HEK293 (cell line): Measurements from ENCODE around the gene KLHL18.

Source experiments
- BCL11A ChIP-seq: fragments of 450-650 bp; formaldehyde crosslinking; IDR thresholded peaks from 2 replicates; pipeline ENCODE4 v1.5.1; 2016; ENCODE audit warnings: low read depth, missing biosample characterization, missing genetic modification characterization
- GFI1B ChIP-seq: fragments of 450-650 bp; formaldehyde crosslinking; IDR thresholded peaks from 2 replicates; pipeline ENCODE4 v1.5.1; 2016; ENCODE audit warnings: missing biosample characterization, missing genetic modification characterization
- GLIS1 ChIP-seq: fragments of 450-650 bp; formaldehyde crosslinking; IDR thresholded peaks from 2 replicates; pipeline ENCODE4 v1.5.1; 2016; ENCODE audit warnings: missing biosample characterization, missing genetic modification characterization
- HOXC10 ChIP-seq: sonication (generic); formaldehyde crosslinking; IDR thresholded peaks from 2 replicates; pipeline ENCODE4 v1.8.1; 2023; ENCODE audit warnings: mild to moderate bottlenecking, missing genetic modification reagents
- KLF1 ChIP-seq: fragments of 450-650 bp; formaldehyde crosslinking; IDR thresholded peaks from 2 replicates; pipeline ENCODE4 v1.5.1; 2016; ENCODE audit warnings: missing biosample characterization, missing genetic modification characterization
- PRDM1 ChIP-seq: fragments of 450-650 bp; formaldehyde crosslinking; IDR thresholded peaks from 2 replicates; pipeline ENCODE4; 2016; ENCODE audit warnings: missing biosample characterization, missing genetic modification characterization
- SCRT2 ChIP-seq: fragments of 450-650 bp; formaldehyde crosslinking; IDR thresholded peaks from 2 replicates; pipeline ENCODE4 v1.5.1; 2016; ENCODE audit warnings: missing biosample characterization, missing genetic modification characterization
- YY1 ChIP-seq: fragments of 450-650 bp; formaldehyde crosslinking; IDR thresholded peaks from 2 replicates; pipeline ENCODE4 v1.5.1; 2018; ENCODE audit warnings: missing biosample characterization, missing genetic modification characterization
- ZBTB17 ChIP-seq: fragments of 450-650 bp; formaldehyde crosslinking; IDR thresholded peaks from 2 replicates; pipeline ENCODE4 v1.5.1; 2016; ENCODE audit warnings: missing biosample characterization, missing genetic modification characterization
- ZEB2 ChIP-seq: fragments of 450-650 bp; formaldehyde crosslinking; IDR thresholded peaks from 2 replicates; pipeline ENCODE4 v1.5.1; 2016; ENCODE audit warnings: missing biosample characterization, missing genetic modification characterization
- ZFP41 ChIP-seq: fragments of 450-650 bp; formaldehyde crosslinking; IDR thresholded peaks from 2 replicates; pipeline ENCODE4 v1.5.1; 2016; ENCODE audit warnings: missing biosample characterization, missing genetic modification characterization, borderline replicate concordance
- ZNF10 ChIP-seq: fragments of 450-650 bp; formaldehyde crosslinking; IDR thresholded peaks from 2 replicates; pipeline ENCODE4 v1.5.1; 2017; ENCODE audit warnings: missing biosample characterization, missing genetic modification characterization
- ZNF121 ChIP-seq: fragments of 450-650 bp; formaldehyde crosslinking; IDR thresholded peaks from 2 replicates; pipeline ENCODE4 v1.5.1; 2016; ENCODE audit warnings: missing biosample characterization, missing genetic modification characterization
- ZNF146 ChIP-seq: fragments of 450-650 bp; formaldehyde crosslinking; IDR thresholded peaks from 2 replicates; pipeline ENCODE4 v1.5.1; 2016; ENCODE audit warnings: missing biosample characterization, missing genetic modification characterization
- ZNF174 ChIP-seq: fragments of 450-650 bp; formaldehyde crosslinking; IDR thresholded peaks from 2 replicates; pipeline ENCODE4 v1.5.0; 2017; ENCODE audit warnings: missing biosample characterization, mild to moderate bottlenecking, missing genetic modification characterization
- ZNF2 ChIP-seq: fragments of 450-650 bp; formaldehyde crosslinking; IDR thresholded peaks from 2 replicates; pipeline ENCODE4 v1.5.1; 2016; ENCODE audit warnings: missing biosample characterization, missing genetic modification characterization
- ZNF223 ChIP-seq: fragments of 450-650 bp; formaldehyde crosslinking; IDR thresholded peaks from 2 replicates; pipeline ENCODE4 v1.5.1; 2016; ENCODE audit warnings: missing biosample characterization, missing genetic modification characterization
- ZNF302 ChIP-seq: fragments of 450-650 bp; formaldehyde crosslinking; IDR thresholded peaks from 2 replicates; pipeline ENCODE4 v1.5.1; 2016; ENCODE audit warnings: missing biosample characterization, missing genetic modification characterization, low read depth
- ZNF350 ChIP-seq: fragments of 450-650 bp; formaldehyde crosslinking; IDR thresholded peaks from 2 replicates; pipeline ENCODE4 v1.5.0; 2017; ENCODE audit warnings: missing biosample characterization, mild to moderate bottlenecking, missing genetic modification characterization
- ZNF48 ChIP-seq: fragments of 450-650 bp; formaldehyde crosslinking; IDR thresholded peaks from 2 replicates; pipeline ENCODE4 v1.5.1; 2016; ENCODE audit warnings: missing biosample characterization, missing genetic modification characterization
- ZNF501 ChIP-seq: fragments of 450-650 bp; formaldehyde crosslinking; IDR thresholded peaks from 2 replicates; pipeline ENCODE4 v1.5.1; 2016; ENCODE audit warnings: missing biosample characterization, missing genetic modification characterization
- ZNF510 ChIP-seq: fragments of 450-650 bp; formaldehyde crosslinking; IDR thresholded peaks from 2 replicates; pipeline ENCODE4 v1.5.1; 2018; ENCODE audit warnings: mild to moderate bottlenecking, missing genetic modification characterization, missing biosample characterization; ENCODE audit not compliant: insufficient replicate concordance
- ZNF544 ChIP-seq: fragments of 450-650 bp; formaldehyde crosslinking; IDR thresholded peaks from 2 replicates; pipeline ENCODE4 v1.5.0; 2017; ENCODE audit warnings: missing biosample characterization, missing genetic modification characterization
- ZNF561 ChIP-seq: fragments of 450-650 bp; IDR thresholded peaks from 2 replicates; pipeline ENCODE4 v1.5.1; 2018; ENCODE audit warnings: missing biosample characterization, missing genetic modification characterization, borderline replicate concordance
- ZNF571 ChIP-seq: fragments of 450-650 bp; formaldehyde crosslinking; IDR thresholded peaks from 2 replicates; pipeline ENCODE4 v1.5.0; 2017; ENCODE audit warnings: missing biosample characterization, missing genetic modification characterization
- ZNF658 ChIP-seq: fragments of 450-650 bp; formaldehyde crosslinking; IDR thresholded peaks from 2 replicates; pipeline ENCODE4; 2016; ENCODE audit warnings: missing biosample characterization, missing genetic modification characterization
- ZNF677 ChIP-seq: fragments of 450-650 bp; IDR thresholded peaks from 2 replicates; pipeline ENCODE4 v1.5.0; 2018; ENCODE audit warnings: missing biosample characterization, mild to moderate bottlenecking, missing genetic modification characterization, moderate library complexity
- ZNF747 ChIP-seq: fragments of 450-650 bp; formaldehyde crosslinking; IDR thresholded peaks from 2 replicates; pipeline ENCODE4 v1.5.1; 2016; ENCODE audit warnings: missing biosample characterization, missing genetic modification characterization
- ZNF768 ChIP-seq: fragments of 450-650 bp; formaldehyde crosslinking; IDR thresholded peaks from 2 replicates; pipeline ENCODE4 v1.5.1; 2018; ENCODE audit warnings: missing biosample characterization, mild to moderate bottlenecking, missing genetic modification characterization
- ZNF777 ChIP-seq: fragments of 450-650 bp; formaldehyde crosslinking; IDR thresholded peaks from 2 replicates; pipeline ENCODE4 v1.5.1; 2017; ENCODE audit warnings: missing biosample characterization, missing genetic modification characterization, borderline replicate concordance
- ZNF837 ChIP-seq: fragments of 450-650 bp; formaldehyde crosslinking; IDR thresholded peaks from 2 replicates; pipeline ENCODE4 v1.5.1; 2016; ENCODE audit warnings: missing biosample characterization, missing genetic modification characterization
- TF ChIP-seq, protein P1 (sequence below): fragments of 450-650 bp; IDR thresholded peaks from 2 replicates; pipeline ENCODE4 v1.5.1; 2018; ENCODE audit warnings: missing biosample characterization, missing genetic modification characterization
- TF ChIP-seq, protein P2 (sequence below): fragments of 450-650 bp; formaldehyde crosslinking; IDR thresholded peaks from 2 replicates; pipeline ENCODE4 v1.5.1; 2016; ENCODE audit warnings: missing biosample characterization, missing genetic modification characterization
- TF ChIP-seq, protein P3 (sequence below): fragments of 450-650 bp; formaldehyde crosslinking; IDR thresholded peaks from 2 replicates; pipeline ENCODE4 v1.5.1; 2016; ENCODE audit warnings: missing biosample characterization, missing genetic modification characterization
- TF ChIP-seq, protein P4 (sequence below): fragments of 450-650 bp; formaldehyde crosslinking; IDR thresholded peaks from 2 replicates; pipeline ENCODE4 v1.5.1; 2016; ENCODE audit warnings: missing biosample characterization, missing genetic modification characterization

The KLHL18 gene

DNA sequence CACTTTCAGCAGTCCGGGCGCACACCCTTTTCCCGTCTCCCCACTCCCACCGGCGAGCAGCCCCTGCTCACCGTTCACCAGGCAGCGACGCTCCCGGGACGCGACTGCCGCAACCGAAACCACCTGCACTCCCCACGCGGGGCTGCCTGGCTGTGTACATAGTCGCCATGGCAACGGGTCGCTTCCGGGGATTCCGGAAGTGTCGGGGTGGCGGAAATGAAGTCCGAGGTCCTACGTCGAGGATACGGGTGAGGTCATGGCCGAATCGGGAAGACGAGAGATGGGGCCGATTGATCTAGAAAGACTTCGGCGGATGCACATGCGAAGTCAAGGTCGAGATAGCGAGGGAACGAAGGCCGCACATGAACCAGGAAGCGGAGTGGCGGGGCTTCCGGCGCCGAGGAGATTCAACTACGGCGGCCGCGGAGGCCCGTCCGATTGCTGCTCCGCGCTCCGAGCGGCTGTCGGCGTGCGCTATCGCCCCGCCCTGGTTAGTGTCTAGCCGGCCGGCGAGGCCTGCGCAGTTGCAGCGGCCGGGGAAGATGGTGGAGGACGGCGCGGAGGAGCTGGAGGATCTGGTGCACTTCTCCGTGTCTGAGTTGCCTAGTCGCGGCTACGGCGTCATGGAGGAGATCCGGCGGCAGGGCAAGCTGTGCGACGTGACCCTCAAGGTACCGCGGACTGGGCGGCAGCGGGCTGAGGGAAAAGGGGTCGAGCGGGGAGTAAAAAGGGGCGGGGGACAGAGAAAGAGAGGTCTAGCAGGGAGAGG, at the start of gene KLHL18, which contains the start of gene KIF9 (continued):
- no peak for TF ChIP-seq HOXC10 (CRISPR knock-in tag)
- 0 out of 2 replicates have a peak, but pooled peaks have one; percentile 2 for TF ChIP-seq ZNF146 (tag by site-specific recombination)
- no peak for TF ChIP-seq ZNF571 (tag by site-specific recombination)
- no peak for TF ChIP-seq ZNF174 (tag by site-specific recombination)
- no peak for TF ChIP-seq ZNF350
- TF ChIP-seq, protein P1, sequence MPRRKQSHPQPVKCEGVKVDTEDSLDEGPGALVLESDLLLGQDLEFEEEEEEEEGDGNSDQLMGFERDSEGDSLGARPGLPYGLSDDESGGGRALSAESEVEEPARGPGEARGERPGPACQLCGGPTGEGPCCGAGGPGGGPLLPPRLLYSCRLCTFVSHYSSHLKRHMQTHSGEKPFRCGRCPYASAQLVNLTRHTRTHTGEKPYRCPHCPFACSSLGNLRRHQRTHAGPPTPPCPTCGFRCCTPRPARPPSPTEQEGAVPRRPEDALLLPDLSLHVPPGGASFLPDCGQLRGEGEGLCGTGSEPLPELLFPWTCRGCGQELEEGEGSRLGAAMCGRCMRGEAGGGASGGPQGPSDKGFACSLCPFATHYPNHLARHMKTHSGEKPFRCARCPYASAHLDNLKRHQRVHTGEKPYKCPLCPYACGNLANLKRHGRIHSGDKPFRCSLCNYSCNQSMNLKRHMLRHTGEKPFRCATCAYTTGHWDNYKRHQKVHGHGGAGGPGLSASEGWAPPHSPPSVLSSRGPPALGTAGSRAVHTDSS (tag by site-specific recombination), result no peak
- no peak for TF ChIP-seq ZNF223 (tag by site-specific recombination)
- TF ChIP-seq ZNF768 (tag by site-specific recombination), result no peak
- no peak for TF ChIP-seq ZNF48
- peak; percentile 92 for TF ChIP-seq ZEB2 (tag by site-specific recombination)
- TF ChIP-seq ZNF677 (tag by site-specific recombination), result no peak
- 0 out of 2 replicates have a peak, but pooled peaks have one; percentile 13 for TF ChIP-seq KLF1 (tag by site-specific recombination)
- TF ChIP-seq ZNF302 (tag by site-specific recombination), result no peak
- TF ChIP-seq ZNF2 (tag by site-specific recombination), result peak; percentile 75; the same call in 1 of the 2 replicates
- no peak for TF ChIP-seq ZFP41 (tag by site-specific recombination)
- TF ChIP-seq ZNF10 (tag by site-specific recombination), result no peak
- TF ChIP-seq YY1 (tag by site-specific recombination), result peak; percentile 69
- no peak for TF ChIP-seq ZNF658 (tag by site-specific recombination)
- TF ChIP-seq ZNF510 (tag by site-specific recombination), result no peak
- no peak for TF ChIP-seq PRDM1 (tag by site-specific recombination)
- TF ChIP-seq, protein P2, sequence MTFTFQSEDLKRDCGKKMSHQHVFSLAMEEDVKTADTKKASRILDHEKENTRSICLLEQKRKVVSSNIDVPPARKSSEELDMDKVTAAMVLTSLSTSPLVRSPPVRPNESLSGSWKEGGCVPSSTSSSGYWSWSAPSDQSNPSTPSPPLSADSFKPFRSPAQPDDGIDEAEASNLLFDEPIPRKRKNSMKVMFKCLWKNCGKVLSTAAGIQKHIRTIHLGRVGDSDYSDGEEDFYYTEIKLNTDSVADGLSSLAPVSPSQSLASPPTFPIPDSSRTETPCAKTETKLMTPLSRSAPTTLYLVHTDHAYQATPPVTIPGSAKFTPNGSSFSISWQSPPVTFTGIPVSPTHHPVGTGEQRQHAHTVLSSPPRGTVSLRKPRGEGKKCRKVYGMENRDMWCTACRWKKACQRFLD (tag by site-specific recombination), result peak; percentile 99
- TF ChIP-seq, protein P3, sequence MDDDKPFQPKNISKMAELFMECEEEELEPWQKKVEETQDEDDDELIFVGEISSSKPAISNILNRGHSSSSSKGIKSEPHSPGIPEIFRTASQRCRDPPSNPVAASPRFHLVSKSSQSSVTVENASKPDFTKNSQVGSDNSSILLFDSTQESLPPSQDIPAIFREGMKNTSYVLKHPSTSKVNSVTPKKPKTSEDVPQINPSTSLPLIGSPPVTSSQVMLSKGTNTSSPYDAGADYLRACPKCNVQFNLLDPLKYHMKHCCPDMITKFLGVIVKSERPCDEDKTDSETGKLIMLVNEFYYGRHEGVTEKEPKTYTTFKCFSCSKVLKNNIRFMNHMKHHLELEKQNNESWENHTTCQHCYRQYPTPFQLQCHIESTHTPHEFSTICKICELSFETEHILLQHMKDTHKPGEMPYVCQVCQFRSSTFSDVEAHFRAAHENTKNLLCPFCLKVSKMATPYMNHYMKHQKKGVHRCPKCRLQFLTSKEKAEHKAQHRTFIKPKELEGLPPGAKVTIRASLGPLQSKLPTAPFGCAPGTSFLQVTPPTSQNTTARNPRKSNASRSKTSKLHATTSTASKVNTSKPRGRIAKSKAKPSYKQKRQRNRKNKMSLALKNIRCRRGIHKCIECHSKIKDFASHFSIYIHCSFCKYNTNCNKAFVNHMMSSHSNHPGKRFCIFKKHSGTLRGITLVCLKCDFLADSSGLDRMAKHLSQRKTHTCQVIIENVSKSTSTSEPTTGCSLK (tag by site-specific recombination), result no peak
- TF ChIP-seq ZNF501 (tag by site-specific recombination), result peak; percentile 80; the same call in 1 of the 2 replicates
- no peak for TF ChIP-seq BCL11A
- no peak for TF ChIP-seq SCRT2 (tag by site-specific recombination)
- TF ChIP-seq ZNF747, result no peak
- TF ChIP-seq ZNF837 (tag by site-specific recombination), result no peak
- TF ChIP-seq ZNF561, result peak; percentile 74; the same call in 1 of the 2 replicates
- peak; percentile 81 for TF ChIP-seq ZNF777 (tag by site-specific recombination)
- TF ChIP-seq ZNF544 (tag by site-specific recombination), result no peak
- TF ChIP-seq GLIS1 (tag by site-specific recombination), result peak; percentile 54
- peak; percentile 30; the same call in 1 of the 2 replicates for TF ChIP-seq ZNF121 (tag by site-specific recombination)
- TF ChIP-seq ZBTB17, result peak; percentile 99
- TF ChIP-seq, protein P4, sequence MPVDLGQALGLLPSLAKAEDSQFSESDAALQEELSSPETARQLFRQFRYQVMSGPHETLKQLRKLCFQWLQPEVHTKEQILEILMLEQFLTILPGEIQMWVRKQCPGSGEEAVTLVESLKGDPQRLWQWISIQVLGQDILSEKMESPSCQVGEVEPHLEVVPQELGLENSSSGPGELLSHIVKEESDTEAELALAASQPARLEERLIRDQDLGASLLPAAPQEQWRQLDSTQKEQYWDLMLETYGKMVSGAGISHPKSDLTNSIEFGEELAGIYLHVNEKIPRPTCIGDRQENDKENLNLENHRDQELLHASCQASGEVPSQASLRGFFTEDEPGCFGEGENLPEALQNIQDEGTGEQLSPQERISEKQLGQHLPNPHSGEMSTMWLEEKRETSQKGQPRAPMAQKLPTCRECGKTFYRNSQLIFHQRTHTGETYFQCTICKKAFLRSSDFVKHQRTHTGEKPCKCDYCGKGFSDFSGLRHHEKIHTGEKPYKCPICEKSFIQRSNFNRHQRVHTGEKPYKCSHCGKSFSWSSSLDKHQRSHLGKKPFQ (tag by site-specific recombination), result 0 out of 2 replicates have a peak, but pooled peaks have one; percentile 23
- TF ChIP-seq GFI1B (tag by site-specific recombination), result 0 out of 2 replicates have a peak, but pooled peaks have one; percentile 5
